WTC11 (cell line): ENCODE data around the gene MUC21. TPM values are rescaled to one million over a fixed set of nuclear protein-coding genes. Genes with fewer than 3 reads are reported as not detected.

ENCODE experiments used
- ATAC-seq: fragments of 200-7000 bp; cut with Tn5 transposase; 2 replicates; pipeline ENCODE4 v1.10.0; 2021; ENCODE audit warnings: mild to moderate bottlenecking, moderate library complexity
- Bru-seq: library from RNA; stranded (reverse); fragments of 400-500 nt; gene quantifications from one replicate; lab custom pipeline; 2021; lab: Mats Ljungman, UMichigan
- CTCF ChIA-PET: fragments of 300-600 bp; sonication (Branson Sonifier 250); formaldehyde crosslinking; loops from one replicate; lab custom pipeline; 2021; ENCODE audit warnings: antibody characterized with exemption; lab: Charles Lee
- POLR2A ChIA-PET: fragments of 350-600 bp; sonication (Branson Sonifier 250); formaldehyde crosslinking; loops from one replicate; lab custom pipeline; 2021; ENCODE audit warnings: antibody characterized with exemption; lab: Charles Lee
- DNase-seq: peaks from one replicate; pipeline ENCODE4 v3.0.0; 2021; ENCODE audit warnings: low spot score
- H3K27ac Mint-ChIP-seq: 2 replicates; pipeline ENCODE4 v1.8.0; 2021; ENCODE audit warnings: mixed read lengths
- H3K27me3 Mint-ChIP-seq: 2 replicates; pipeline ENCODE4 v1.8.0; 2021; ENCODE audit warnings: low read depth, mild to moderate bottlenecking, moderate library complexity, mixed read lengths
- H3K36me3 Mint-ChIP-seq: 2 replicates; pipeline ENCODE4 v1.8.0; 2021; ENCODE audit warnings: mixed read lengths
- H3K4me1 Mint-ChIP-seq: 2 replicates; pipeline ENCODE4 v1.8.0; 2022; ENCODE audit warnings: mixed read lengths
- H3K4me3 Mint-ChIP-seq: 2 replicates; pipeline ENCODE4 v1.8.0; 2021; ENCODE audit warnings: mild to moderate bottlenecking, moderate library complexity, mixed read lengths
- H3K9me3 Mint-ChIP-seq: 2 replicates; pipeline ENCODE4 v1.8.0; 2021; ENCODE audit warnings: mixed read lengths
- CREM ChIP-seq: sonication (generic); formaldehyde crosslinking; IDR thresholded peaks from 2 replicates; pipeline ENCODE4 v1.8.1; 2022; ENCODE audit warnings: mild to moderate bottlenecking, missing genetic modification reagents, moderate library complexity
- EMX1 ChIP-seq: fragments of 250-450 bp; sonication (Bioruptor Pico); IDR thresholded peaks from 2 replicates; pipeline ENCODE4 v1.8.0; 2021; ENCODE audit warnings: mild to moderate bottlenecking
- FOXK1 ChIP-seq: sonication (generic); formaldehyde crosslinking; IDR thresholded peaks from 2 replicates; pipeline ENCODE4 v1.8.0; 2022; ENCODE audit warnings: mild to moderate bottlenecking, moderate library complexity, missing genetic modification reagents
- GRHL2 ChIP-seq: fragments of 250-450 bp; sonication (Bioruptor Pico); IDR thresholded peaks from 2 replicates; pipeline ENCODE4 v1.8.0; 2022; ENCODE audit warnings: mild to moderate bottlenecking, moderate library complexity; ENCODE audit not compliant: insufficient replicate concordance, severe bottlenecking
- IRF2 ChIP-seq: sonication (generic); formaldehyde crosslinking; IDR thresholded peaks from 2 replicates; pipeline ENCODE4 v1.8.0; 2022; ENCODE audit warnings: low read depth, missing genetic modification reagents, borderline replicate concordance
- NFYB ChIP-seq: sonication (generic); formaldehyde crosslinking; conservative IDR thresholded peaks from 2 replicates; pipeline ENCODE4 v1.8.0; 2022; ENCODE audit warnings: low read depth, missing genetic modification reagents
- NR3C1 ChIP-seq: sonication (generic); formaldehyde crosslinking; conservative IDR thresholded peaks from 2 replicates; pipeline ENCODE4 v1.8.1; 2023; ENCODE audit warnings: low read depth, mild to moderate bottlenecking, missing genetic modification reagents
- RELA ChIP-seq: sonication (generic); formaldehyde crosslinking; IDR thresholded peaks from 2 replicates; pipeline ENCODE4 v1.8.1; 2022; ENCODE audit warnings: missing genetic modification reagents, mild to moderate bottlenecking, borderline replicate concordance
- SOX15 ChIP-seq: fragments of 250-450 bp; sonication (Bioruptor Pico); IDR thresholded peaks from 2 replicates; pipeline ENCODE4 v1.9.0; 2021; ENCODE audit warnings: mild to moderate bottlenecking
- TCF7 ChIP-seq: sonication (generic); formaldehyde crosslinking; IDR thresholded peaks from 2 replicates; pipeline ENCODE4 v1.8.0; 2022; ENCODE audit warnings: mild to moderate bottlenecking, low read depth, missing genetic modification reagents, moderate library complexity
- TP53 ChIP-seq: sonication (generic); formaldehyde crosslinking; IDR thresholded peaks from 2 replicates; pipeline ENCODE4 v1.8.1; 2023; ENCODE audit warnings: mild to moderate bottlenecking, missing genetic modification reagents
- ZNF232 ChIP-seq: sonication (generic); formaldehyde crosslinking; IDR thresholded peaks from 2 replicates; pipeline ENCODE4 v1.8.0; 2022; ENCODE audit warnings: mild to moderate bottlenecking, missing genetic modification reagents
- ZNF263 ChIP-seq: sonication (generic); formaldehyde crosslinking; IDR thresholded peaks from 2 replicates; pipeline ENCODE4 v1.8.1; 2022; ENCODE audit warnings: low read depth, mild to moderate bottlenecking, moderate library complexity, missing genetic modification reagents
- ZNF396 ChIP-seq: fragments of 250-450 bp; sonication (Bioruptor Pico); IDR thresholded peaks from 2 replicates; pipeline ENCODE4 v1.8.0; 2021; ENCODE audit warnings: mild to moderate bottlenecking, moderate library complexity, borderline replicate concordance
- long read RNA-seq, 3 experiments: library from RNA in 1 of 3; library from capped mRNA in 1 of 3; library from polyadenylated mRNA in 1 of 3; unstranded in 2 of 3; stranded (forward) in 1 of 3; transcript quantifications; one replicate each; pipeline ENCODE4 v2.0.0, GENCODE V29; 2021
- total RNA-seq: library from RNA; stranded (reverse); gene quantifications from 3 replicates; pipeline ENCODE4 v1.2.3, GENCODE V29; 2021
- TF ChIP-seq, protein P1 (sequence below): sonication (generic); formaldehyde crosslinking; conservative IDR thresholded peaks from 2 replicates; pipeline ENCODE4 v1.8.1; 2023; ENCODE audit warnings: mild to moderate bottlenecking, low read depth, missing genetic modification reagents, moderate library complexity
- TF ChIP-seq, protein P2 (sequence below): sonication (generic); formaldehyde crosslinking; IDR thresholded peaks from 2 replicates; pipeline ENCODE4 v1.8.0; 2023; ENCODE audit warnings: missing genetic modification reagents
- TF ChIP-seq, protein P3 (sequence below): sonication (generic); formaldehyde crosslinking; IDR thresholded peaks from 2 replicates; pipeline ENCODE4 v1.8.0; 2023; ENCODE audit warnings: mild to moderate bottlenecking, missing genetic modification reagents
- TF ChIP-seq, protein P4 (sequence below): sonication (generic); formaldehyde crosslinking; IDR thresholded peaks from 2 replicates; pipeline ENCODE4 v1.8.1; 2023; ENCODE audit warnings: mild to moderate bottlenecking, missing genetic modification reagents

MUC21 gene
- total RNA-seq (not detected in 3 replicates), Bru-seq, nascent RNA (not detected)
- long read RNA-seq, experiment 1, result 0 reads
- long read RNA-seq, experiment 2, result 0 reads
- long read RNA-seq, experiment 3, result 0 reads

GRCh38 chr6:30983439-30983838 lies at the start of gene MUC21:
MUC21 (plus strand) TSS chr6:30983718; CDS start chr6:30983959, 241 bp downstream.
- H3K4me1 Mint-ChIP-seq, result peaks cover 17% of the 10 kb centered on the region
- peak within 1 kb of the TSS; percentile 57; the same call in 1 of the 2 replicates for H3K4me3 Mint-ChIP-seq
- no peaks in the 10 kb centered on the region; the same call in none of the 2 replicates for H3K27me3 Mint-ChIP-seq
- H3K27ac Mint-ChIP-seq, result no peak within 1 kb of the TSS
- no peaks in the 10 kb centered on the region for H3K36me3 Mint-ChIP-seq
- H3K9me3 Mint-ChIP-seq, result no peaks in the 10 kb centered on the region
- TF ChIP-seq, protein P1, sequence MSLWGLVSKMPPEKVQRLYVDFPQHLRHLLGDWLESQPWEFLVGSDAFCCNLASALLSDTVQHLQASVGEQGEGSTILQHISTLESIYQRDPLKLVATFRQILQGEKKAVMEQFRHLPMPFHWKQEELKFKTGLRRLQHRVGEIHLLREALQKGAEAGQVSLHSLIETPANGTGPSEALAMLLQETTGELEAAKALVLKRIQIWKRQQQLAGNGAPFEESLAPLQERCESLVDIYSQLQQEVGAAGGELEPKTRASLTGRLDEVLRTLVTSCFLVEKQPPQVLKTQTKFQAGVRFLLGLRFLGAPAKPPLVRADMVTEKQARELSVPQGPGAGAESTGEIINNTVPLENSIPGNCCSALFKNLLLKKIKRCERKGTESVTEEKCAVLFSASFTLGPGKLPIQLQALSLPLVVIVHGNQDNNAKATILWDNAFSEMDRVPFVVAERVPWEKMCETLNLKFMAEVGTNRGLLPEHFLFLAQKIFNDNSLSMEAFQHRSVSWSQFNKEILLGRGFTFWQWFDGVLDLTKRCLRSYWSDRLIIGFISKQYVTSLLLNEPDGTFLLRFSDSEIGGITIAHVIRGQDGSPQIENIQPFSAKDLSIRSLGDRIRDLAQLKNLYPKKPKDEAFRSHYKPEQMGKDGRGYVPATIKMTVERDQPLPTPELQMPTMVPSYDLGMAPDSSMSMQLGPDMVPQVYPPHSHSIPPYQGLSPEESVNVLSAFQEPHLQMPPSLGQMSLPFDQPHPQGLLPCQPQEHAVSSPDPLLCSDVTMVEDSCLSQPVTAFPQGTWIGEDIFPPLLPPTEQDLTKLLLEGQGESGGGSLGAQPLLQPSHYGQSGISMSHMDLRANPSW, result no peak
- no peak for TF ChIP-seq SOX15
- no peak for TF ChIP-seq ZNF263 (CRISPR knock-in tag)
- no peak for TF ChIP-seq ZNF232
- no peak for TF ChIP-seq FOXK1 (CRISPR knock-in tag)
- no peak for TF ChIP-seq NR3C1 (CRISPR knock-in tag)
- no peak for TF ChIP-seq CREM
- no peak for TF ChIP-seq RELA
- TF ChIP-seq ZNF396 (CRISPR knock-in tag), result no peak
- TF ChIP-seq, protein P2, sequence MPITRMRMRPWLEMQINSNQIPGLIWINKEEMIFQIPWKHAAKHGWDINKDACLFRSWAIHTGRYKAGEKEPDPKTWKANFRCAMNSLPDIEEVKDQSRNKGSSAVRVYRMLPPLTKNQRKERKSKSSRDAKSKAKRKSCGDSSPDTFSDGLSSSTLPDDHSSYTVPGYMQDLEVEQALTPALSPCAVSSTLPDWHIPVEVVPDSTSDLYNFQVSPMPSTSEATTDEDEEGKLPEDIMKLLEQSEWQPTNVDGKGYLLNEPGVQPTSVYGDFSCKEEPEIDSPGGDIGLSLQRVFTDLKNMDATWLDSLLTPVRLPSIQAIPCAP (CRISPR knock-in tag), result no peak
- TF ChIP-seq IRF2, result no peak
- TF ChIP-seq EMX1 (CRISPR knock-in tag), result no peak
- no peak for TF ChIP-seq GRHL2 (CRISPR knock-in tag)
- ChIA-PET CTCF (interaction anchor here (1.1 to 3.1 kb wide), 5 partner anchors 24 to 103 kb away, joined by 3 to 22 read pairs (median 20); no protein-coding TSS in a partner anchor), POLR2A (interaction anchor here (0.6 kb wide), 1 partner anchor 566 kb away, joined by 3 read pairs; no protein-coding TSS in a partner anchor)
- DNase-seq, result no peak
- no peak for ATAC-seq

DNA sequence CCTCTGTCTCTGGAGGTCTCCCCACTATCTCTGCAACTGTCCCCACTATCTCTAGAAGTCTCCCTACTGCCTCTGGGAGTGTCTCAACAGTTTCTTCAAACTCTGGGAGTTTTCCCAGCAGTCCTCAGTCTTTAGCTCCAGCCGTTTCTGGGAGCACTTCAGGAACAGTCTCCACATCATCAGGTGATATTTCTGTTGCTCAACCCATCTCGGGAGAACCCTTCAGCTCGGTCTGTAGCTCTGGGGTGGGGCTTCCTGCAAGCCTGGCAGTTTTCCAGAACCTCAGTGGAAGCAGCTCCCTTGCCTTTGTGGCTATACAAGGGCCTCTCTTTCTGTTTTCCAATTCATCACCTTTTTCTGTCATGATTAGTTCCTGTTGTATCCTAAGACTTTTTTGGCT lies 48.5 kb upstream of the MUC21 start:
- Mint-ChIP-seq H3K4me3 (no peak overlapping the region), H3K27ac (no peak overlapping the region)
- DNase-seq, result no peak
- TF ChIP-seq, protein P3, sequence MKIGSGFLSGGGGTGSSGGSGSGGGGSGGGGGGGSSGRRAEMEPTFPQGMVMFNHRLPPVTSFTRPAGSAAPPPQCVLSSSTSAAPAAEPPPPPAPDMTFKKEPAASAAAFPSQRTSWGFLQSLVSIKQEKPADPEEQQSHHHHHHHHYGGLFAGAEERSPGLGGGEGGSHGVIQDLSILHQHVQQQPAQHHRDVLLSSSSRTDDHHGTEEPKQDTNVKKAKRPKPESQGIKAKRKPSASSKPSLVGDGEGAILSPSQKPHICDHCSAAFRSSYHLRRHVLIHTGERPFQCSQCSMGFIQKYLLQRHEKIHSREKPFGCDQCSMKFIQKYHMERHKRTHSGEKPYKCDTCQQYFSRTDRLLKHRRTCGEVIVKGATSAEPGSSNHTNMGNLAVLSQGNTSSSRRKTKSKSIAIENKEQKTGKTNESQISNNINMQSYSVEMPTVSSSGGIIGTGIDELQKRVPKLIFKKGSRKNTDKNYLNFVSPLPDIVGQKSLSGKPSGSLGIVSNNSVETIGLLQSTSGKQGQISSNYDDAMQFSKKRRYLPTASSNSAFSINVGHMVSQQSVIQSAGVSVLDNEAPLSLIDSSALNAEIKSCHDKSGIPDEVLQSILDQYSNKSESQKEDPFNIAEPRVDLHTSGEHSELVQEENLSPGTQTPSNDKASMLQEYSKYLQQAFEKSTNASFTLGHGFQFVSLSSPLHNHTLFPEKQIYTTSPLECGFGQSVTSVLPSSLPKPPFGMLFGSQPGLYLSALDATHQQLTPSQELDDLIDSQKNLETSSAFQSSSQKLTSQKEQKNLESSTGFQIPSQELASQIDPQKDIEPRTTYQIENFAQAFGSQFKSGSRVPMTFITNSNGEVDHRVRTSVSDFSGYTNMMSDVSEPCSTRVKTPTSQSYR (CRISPR knock-in tag), result no peak
- TF ChIP-seq RELA, result no peak
- TF ChIP-seq TCF7 (CRISPR knock-in tag), result no peak
- TF ChIP-seq NFYB (CRISPR knock-in tag), result no peak
- TF ChIP-seq TP53 (CRISPR knock-in tag), result no peak
- TF ChIP-seq, protein P4, sequence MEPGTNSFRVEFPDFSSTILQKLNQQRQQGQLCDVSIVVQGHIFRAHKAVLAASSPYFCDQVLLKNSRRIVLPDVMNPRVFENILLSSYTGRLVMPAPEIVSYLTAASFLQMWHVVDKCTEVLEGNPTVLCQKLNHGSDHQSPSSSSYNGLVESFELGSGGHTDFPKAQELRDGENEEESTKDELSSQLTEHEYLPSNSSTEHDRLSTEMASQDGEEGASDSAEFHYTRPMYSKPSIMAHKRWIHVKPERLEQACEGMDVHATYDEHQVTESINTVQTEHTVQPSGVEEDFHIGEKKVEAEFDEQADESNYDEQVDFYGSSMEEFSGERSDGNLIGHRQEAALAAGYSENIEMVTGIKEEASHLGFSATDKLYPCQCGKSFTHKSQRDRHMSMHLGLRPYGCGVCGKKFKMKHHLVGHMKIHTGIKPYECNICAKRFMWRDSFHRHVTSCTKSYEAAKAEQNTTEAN, result no peak
- TF ChIP-seq, all 79 proteins: peak for 0
- ATAC-seq, result no peak
- ChIA-PET POLR2A (no interaction called here), CTCF (interaction anchor here (0.6 to 0.8 kb wide), 3 partner anchors 135 to 163 kb away, joined by 3 to 5 read pairs (median 3); no protein-coding TSS in a partner anchor)
- Mint-ChIP-seq H3K4me1 (peaks cover 18% of the 10 kb centered on the region), H3K27me3 (no peaks in the 10 kb centered on the region), H3K36me3 (no peaks in the 10 kb centered on the region), H3K9me3 (no peaks in the 10 kb centered on the region)
